Head of caudate nucleus (tissue), 42 donors: ENCODE results near the gene LDAH.
"Not testable (repeated sequence)": the region's sequence is repeated elsewhere in the genome, so short reads cannot be mapped to it uniquely, and the experiment has no call there.

Experiments used
- DNase-seq, 42 donors: peaks; one replicate each; pipeline versions ENCODE4 v3.0.0 to v3.0.0-alpha.2; 2020 to 2021; ENCODE audit warnings: mixed read lengths in 7 of 42
- intact Hi-C: fragments of 100-400 bp; cut with DNase I; formaldehyde crosslinking; loops from one replicate; pipeline ENCODE4 v1.15.0; 2022

LDAH gene

DNA sequence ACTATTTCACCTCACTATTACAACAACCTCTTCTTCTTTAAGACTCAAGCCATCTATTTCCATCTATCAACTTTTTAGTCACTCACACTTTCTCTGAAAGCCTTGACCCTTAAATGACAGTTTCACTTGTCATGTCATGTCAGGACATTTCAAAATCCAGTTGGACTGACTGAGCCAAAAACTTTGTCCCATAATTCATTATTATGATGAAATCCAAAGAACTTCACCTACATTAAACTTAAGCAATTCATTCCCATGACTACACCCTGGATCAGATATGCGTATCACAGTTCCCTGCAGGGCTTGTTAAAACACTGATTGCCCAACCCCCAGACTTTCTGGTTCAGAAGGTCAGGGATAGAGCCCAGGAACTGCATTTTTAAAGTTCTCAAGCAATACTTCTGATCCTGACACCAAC lies 26.5 kb downstream of the LDAH start:
- intact Hi-C loops, result no loop called here
- DNase-seq, result no peak

DNA sequence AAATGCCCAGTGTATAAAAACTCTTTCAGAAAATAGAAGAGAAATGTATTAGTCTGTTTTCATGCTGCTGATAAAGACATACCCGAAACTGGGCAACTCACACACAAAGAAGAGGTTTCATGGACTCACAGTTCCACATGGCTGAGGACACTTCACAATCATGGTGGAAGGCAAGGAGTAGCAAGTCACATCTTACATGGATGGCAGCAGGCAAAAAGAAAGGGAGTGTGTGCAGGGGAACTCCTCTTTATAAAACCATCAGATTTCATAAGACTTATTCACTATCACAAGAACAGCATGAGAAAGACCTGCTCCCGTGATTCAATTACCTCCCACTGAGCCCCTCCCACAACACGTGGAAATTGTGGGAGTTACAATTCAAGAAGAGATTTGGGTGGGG lies 29.0 kb downstream of the LDAH start:
- intact Hi-C loops, DNase-seq: not testable (repeated sequence)

DNA sequence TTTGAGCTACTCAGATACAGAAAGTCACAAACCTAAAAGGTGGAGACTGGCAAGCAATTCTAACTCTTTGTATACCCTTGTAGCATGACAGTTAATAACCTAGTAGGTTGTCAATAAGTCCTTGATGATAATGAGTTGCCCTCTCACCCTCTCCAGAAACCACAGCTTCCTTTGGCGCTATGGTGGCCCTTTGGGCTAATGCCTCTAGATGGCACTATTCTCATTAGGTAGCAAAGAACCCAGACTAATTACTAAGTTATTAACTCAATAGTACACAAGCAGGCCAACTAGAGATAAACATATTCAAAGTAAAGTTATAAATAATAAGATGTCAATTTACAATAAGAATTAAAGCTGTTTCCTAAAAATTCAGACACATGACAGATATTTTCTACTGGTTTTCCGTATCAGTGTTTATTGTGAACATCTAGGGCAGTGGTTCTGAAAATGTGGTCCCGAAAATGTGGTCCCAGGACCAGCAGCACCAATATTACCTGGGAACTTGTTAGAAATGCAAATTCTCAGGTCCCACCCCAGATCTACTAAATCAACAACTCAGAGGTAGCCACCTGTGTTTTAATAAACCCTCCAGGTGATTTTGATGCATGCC lies 41.1 kb downstream of the LDAH start:
- intact Hi-C loops, result no loop called here
- DNase-seq, result peak in 5 of 42 donors; percentile 11 to 24 (median 13)

DNA sequence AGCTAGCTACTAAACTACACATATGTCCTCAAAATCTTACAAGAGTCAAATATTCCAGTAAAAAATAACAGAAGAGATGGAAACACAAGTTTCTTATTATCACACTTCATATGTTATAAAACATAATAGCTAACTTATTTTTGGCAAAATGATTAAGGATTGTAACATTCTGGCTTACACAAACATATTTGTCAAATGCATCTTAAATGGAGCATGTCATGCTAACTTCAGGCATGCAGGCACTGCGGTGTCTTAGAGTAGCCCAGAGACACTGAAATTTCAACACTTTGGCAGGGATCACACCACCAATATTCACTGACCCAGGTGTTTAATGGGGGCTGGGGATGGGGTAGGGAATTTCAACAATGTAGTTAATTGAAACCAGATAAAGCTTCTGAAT lies 51.6 kb downstream of the LDAH start:
- no peak for DNase-seq
- intact Hi-C loops, result no loop called here

DNA sequence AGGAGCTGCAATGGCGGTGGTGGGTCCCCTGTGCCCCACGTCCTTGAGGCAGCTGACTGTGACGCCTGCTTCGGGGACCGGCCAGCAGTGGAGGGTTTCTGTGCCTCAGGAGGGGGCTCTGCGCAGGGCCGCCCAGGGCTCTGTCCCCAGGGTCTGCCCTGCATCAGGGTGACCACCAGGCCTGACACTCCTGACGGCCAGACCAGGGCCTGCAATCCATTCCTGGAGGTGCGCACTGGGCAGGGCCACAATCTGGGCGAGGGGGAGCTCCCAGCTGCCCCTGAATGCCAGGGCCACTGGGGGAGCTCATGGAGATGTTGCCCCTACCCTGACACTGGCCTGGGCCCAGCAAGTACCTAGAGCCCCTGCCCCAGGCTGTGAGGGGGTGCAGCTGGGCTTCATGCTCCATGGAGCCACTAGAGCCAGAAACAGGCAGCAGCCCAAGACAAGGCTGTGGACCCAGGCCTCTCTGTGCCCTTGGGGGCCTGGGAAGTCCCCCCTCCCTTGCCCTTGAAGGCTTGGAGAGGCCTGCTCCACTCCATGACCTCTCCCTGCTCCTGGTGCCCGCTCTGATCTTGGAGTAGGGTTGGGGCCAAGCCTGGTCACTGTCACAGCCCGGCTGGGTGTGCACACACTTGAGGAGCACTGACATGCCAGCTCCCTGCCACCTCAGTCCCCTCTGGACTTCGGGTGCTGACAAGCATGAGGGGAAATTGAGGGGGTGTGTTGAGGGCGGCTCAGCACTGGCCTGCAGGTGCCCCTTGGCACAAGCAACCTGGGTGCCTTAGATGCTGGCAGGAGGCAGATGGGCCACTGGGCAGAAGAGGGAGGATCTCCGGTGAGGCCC lies 55.9 kb downstream of the LDAH start:
- DNase-seq, result no peak
- intact Hi-C loops, result no loop called here

DNA sequence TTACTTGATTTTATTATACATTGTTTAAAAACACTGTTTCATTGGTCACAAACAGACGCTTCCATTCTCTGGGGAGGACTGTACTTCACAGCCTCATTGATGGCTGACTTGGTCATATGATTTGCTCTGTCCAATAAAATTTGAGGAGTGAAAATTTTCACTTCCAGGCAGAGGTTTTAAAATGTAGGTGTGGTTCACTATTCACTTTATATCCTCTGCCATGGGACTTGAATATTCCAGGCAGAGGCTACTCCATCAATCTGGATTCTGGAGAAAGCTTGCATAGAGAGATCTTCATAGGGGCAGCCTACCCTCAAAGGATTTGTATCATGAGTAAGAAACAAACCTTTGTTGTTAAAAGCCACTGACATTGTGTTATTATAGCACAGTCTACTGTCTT lies 56.7 kb downstream of the LDAH start:
- intact Hi-C loops, result no loop called here

DNA sequence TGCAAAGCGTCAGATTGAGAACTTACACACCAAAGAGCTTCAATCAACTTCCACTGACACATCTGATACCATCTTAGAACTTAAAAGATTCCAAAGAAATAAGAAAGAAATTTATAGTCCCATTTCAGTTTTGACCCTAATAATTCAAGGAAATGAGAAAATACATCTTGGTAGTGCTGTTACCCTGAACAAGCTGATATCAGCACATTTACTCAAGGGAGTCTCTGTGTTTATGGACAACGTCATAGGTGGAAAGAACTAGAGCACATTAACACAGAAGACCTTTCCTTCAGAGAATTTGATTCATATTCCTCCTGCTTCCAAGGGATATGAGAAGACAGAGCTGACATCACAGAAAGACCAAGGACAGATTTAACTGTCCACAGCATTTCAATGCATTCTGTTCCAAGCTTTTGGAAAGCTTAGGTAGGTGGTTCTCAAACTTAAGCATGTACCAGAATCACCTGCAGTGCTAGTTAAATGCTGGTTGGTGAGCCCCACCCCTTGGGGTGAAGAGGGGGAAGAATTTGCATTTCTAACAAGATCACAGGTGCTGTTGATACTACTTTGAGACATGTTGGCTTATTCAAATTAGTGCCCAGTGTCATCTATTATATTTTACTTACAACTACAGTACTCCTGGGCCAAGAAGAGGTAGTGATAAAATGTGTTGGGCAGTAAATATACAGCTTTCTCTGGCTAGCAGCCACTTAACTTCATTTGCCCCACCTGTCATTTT lies 59.8 kb downstream of the LDAH start:
- intact Hi-C loops, result no loop called here
- no peak for DNase-seq

More for the DNA sequence above, 56.7 kb downstream of the LDAH start:
- no peak for DNase-seq

DNA sequence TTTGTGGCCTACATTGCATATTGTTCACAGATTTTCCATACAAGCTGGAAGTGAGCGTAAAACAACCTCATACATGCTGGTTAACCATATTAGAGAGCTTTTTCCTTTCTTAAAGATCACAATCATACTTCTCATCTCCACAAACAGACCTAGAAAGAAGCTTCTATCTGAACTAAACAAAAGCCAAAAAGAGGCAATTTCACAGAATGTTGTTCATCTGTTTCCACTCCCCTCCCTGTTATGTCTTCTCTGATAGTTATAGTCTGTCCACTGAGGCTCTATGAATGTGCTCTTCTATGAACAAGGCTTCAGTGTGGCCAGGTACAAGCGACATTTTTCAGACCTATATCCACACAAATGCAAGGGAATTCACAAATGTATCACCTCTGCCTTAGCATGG lies 63.4 kb downstream of the LDAH start:
- no peak for DNase-seq
- intact Hi-C loops, result no loop called here

DNA sequence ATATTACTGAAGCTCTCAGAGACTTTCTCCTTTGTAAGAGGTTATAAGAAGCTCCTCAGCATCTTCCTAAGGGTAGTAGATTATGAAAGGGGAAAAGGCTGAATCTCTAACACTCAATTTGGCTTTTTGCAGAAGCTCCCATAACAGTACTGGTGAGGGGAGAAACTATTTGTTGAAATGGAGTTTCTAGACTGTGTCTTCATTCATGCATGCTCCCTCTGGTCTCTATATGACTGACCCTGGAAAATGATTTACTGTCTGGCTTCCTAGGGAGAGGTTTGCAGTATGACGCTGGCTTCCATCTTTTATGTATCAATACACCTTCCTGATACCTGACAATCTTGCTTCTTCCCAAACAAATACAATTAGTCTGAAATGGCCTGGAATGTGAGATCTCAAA lies 63.9 kb downstream of the LDAH start:
- DNase-seq, result no peak
- intact Hi-C loops, result no loop called here

DNA sequence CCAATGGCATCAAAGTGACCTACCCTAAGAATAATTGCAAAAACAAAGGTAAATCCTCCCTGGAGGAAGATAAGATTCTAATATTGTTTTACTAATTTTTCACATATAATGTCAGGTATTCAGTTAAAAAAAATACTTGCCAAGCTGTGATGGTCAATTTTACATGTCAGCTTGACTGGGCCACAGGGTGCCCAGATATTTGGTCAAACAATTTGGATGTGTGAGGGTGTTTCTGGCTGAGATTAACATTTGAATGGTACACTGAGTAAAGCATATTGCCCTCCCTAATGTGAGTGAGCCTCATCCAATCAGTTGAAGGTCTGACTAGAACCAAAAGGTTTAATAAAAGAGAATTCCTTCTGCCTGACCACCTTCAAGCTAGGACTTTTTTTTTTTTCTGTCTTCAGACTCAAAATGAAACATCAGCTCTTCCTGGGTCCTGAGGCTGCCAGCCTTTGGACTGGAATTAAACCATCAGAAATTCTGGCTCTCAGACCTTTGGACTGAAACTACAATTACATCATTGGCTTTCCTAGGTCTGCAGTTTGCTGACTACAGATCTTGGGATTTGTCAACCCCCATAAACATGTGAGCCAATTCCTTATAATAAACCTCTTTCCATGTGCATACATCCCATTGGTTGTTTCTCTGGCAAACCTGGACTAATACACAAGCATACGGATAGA lies 65.4 kb downstream of the LDAH start:
- intact Hi-C loops, result no loop called here

DNA sequence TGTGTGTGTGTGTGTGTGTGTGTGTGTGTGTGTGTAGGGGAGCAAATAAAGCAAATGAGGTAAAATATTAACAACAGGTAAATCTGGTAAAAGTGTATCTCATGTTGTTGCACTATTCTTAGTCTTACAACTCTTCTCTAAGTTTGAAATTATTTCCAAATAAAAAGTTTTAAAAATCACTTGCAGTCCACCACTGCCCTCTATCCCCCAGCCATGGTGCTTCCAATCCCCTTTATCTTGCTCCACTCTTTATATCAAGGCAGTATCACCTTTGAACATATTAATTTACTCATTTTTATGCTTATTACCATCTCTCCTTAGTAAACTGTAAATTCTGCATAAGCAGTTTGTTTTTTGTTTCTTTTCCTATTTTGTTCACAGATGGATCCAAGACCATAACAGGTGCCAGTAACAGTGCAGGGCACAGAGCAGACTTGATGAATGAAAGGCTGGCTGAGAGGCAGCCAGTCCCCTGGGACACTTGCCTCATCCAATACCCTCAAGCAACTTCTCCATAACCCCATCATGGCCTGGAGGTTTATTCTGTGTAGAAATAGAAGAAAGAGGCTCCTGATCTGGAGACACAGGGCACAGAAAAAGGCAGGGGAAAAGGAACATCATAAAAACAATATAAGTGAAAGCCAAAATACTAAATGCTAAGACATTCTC lies 67.6 kb downstream of the LDAH start:
- intact Hi-C loops, result no loop called here
- DNase-seq, result no peak

More for the DNA sequence above, 65.4 kb downstream of the LDAH start:
- no peak for DNase-seq

DNA sequence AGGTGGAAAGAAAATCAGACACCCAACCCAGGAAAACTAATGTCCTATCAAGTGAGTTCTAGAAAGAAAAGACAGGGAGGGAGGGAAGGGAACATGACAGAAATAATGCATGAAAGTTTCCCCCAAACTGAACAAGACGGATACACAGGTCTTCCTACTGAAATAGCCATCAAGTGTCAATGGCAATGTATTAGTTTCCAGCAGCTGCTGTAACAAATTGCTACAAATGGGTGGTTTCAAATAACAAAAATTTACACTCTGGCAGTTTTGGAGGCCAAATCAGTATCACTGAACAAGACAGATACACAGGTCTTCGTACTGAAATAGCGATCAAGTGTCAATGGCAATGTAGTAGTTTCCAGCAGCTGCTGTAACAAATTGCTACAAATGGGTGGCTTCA lies 70.6 kb downstream of the LDAH start:
- intact Hi-C loops, result no loop called here
- no peak for DNase-seq

DNA sequence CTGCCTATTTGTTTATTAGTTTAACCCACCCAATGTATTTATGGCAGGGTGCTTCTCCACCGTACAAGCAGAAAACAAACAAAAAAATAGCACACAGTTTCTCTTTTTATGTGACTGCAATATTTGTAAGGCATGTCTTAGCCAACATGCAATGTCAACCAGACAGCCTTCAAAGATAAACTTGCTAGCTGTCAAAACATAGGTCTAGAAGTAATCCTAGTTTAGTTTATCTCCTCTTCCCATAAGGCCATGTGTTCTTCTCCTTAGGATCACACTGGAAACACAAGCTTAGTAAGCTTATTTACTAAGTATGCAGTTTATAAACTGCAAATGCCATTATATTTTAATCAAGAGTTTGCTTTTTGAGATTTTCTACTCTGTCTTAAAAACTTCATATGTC lies 75.6 kb downstream of the LDAH start:
- intact Hi-C loops, result no loop called here
- no peak for DNase-seq

DNA sequence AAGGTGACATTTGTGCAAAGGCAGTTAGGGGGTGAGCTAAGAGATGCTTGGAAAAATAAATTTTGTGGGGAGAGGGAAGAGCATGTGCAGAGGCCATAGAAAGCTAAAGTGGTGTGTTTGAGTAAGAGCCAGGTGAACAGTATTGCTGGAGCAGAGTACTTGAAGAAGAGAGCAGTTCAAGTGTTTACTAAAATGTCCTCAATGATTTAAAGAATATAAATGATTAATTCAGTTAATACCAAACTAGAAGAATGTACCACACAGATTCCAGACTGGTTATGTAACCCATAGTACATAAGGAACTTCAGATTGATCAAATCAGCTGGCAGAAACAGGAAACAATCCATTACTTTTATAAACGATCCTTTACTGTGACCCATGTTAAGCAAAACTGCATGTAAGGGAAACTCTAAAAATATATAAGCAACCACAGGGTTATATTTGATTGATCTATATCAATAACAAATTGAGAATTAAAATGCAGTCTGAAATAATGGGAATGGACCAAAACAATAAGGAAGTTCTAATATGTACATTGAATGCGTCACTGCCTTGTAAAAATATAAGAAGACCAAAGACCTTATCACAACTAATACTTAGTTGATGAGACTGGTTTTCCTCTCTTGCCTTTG lies 76.9 kb downstream of the LDAH start:
- intact Hi-C loops, result no loop called here
- DNase-seq, result no peak

DNA sequence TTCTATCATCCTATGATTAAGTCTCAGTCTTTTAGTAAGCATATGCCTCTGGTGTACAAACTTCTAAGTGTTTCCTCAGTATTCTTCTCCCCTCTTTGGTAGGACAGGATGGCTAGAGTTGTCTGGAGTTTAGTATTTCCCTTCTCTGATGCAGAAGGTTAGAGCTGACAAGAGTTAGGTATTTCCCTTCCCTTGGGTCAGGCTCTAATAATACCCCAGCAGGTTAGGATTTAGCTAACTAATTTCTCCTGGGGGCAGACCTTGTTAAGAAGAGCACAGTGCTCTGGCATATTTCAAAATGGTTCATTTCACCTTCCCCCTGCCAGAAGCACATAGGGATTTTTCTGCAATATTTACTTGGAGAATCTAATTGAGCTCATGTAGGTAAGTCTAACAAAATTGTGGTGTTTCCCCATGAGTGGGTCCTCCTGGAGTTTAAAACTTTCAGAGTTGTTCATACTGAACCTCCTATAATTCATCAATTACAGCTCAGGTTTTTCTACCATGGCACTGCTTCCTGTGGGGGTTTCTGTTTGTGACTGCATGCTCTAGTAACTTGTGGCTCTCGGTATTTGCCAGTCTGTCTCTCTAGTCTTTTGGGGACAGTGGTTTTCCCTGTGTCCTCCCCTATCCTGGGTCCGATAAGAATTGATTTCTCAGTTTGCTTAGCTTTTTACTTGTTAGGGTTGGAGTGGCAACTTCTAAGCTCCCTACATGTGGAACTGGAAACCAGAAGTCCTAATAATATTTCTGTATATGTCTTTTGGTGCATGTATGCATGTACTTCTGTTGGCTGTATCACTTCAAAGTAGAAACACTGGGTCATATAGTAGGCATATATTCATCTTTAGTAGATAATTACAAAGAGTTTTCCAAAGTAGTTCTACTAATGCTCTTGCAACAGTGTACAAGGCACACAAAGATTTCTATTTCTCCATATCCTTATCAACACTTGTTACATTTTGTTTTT lies 78.2 kb downstream of the LDAH start:
- intact Hi-C loops, result no loop called here
- no peak for DNase-seq

DNA sequence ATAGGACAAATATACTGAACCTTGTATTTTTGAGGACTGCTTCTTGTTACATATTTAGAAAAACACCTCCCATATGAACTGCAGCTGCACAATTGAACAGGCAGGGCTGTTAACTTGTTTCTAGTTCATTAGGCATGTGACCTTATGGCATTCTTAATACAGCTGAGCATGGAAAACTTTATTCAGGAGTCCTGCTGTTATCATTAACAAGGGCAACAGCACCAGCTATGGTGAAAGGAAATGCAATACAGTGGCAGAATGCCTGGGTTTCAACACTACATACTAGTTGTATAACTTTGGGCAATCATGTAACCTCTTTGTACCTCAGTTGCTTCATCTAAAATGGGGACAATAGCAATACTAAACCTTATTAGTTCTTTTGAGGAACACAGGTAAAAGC lies 84.1 kb downstream of the LDAH start:
- DNase-seq, result no peak
- intact Hi-C loops, result no loop called here

DNA sequence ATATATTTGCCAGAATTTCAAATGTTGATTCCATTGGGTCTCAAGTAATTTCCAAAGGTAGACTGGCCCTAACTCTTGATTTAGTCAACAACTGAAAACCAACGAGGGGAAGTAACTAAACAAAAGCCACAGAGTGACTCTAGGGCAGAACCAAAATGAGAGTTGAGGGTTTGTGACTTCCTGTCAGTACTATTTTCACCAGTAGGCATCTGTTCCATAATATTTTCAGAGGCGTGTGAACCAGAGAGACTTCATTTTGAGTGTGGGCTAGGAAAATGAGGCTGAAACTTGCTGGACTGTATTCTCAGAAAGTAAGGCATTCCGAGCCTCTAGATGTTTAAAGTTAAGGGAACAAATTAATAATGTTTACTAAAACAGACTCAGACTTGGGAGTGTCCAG lies 85.4 kb downstream of the LDAH start:
- no peak for DNase-seq
- intact Hi-C loops, result no loop called here
